ENCODE data around the gene STX10.

Gene STX10

DNA sequence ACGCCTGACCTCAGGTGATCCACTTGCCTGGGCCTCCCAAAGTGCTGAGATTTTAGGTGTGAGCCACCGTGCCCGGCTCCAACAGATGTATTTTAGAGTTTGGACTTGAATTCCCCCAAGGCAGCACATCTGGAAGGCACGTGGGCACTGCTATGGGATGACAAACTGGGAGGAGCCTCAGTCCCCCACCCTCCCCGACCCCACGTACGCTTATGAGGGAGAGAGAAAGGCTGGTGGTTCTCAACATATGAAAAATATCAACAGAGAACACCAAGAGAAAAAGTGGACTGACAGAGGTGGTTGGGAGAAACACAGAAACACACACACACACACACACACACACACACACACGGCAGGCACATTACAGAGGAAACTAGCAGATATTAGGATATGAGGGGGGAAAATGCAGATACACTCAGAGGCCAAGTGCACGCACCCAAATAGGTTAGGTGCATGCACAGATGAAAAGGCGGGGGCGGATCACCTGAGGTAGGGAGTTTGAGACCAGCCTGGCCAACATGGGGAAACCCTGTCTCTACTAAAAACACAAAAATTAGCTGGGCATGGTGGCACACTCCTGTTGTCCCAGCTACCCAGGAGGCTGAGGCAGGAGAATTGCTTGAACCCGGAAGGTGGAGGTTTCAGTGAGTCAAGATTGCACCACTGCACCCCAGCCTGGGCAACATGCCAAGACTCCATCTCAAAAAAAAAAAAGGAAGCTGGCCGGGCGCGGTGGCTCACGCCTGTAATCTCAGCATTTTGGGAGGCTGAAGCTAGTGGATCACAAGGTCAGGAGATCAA is 3.2 kb downstream of the STX10 start:
- TF ChIP-seq, protein P1, sequence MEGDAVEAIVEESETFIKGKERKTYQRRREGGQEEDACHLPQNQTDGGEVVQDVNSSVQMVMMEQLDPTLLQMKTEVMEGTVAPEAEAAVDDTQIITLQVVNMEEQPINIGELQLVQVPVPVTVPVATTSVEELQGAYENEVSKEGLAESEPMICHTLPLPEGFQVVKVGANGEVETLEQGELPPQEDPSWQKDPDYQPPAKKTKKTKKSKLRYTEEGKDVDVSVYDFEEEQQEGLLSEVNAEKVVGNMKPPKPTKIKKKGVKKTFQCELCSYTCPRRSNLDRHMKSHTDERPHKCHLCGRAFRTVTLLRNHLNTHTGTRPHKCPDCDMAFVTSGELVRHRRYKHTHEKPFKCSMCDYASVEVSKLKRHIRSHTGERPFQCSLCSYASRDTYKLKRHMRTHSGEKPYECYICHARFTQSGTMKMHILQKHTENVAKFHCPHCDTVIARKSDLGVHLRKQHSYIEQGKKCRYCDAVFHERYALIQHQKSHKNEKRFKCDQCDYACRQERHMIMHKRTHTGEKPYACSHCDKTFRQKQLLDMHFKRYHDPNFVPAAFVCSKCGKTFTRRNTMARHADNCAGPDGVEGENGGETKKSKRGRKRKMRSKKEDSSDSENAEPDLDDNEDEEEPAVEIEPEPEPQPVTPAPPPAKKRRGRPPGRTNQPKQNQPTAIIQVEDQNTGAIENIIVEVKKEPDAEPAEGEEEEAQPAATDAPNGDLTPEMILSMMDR (IDR thresholded peaks at IDR 0.05; ENCODE audit: low read depth, low read length, missing control alignments): no peak
- H3K27me3 ChIP-seq (replicated peaks): no peaks in the 10 kb centered on the region
- no peak overlapping the region for H3K4me3 ChIP-seq (ENCODE audit: low read depth, low read length)
- H3K36me3 ChIP-seq (replicated peaks): peaks cover 15% of the 10 kb centered on the region
- no peak overlapping the region for H3K27ac ChIP-seq
- DNase-seq: no peak
- in situ Hi-C loops (cut with HindIII; ENCODE audit: low pct_ligation_motif_present, low sequenced_read_pairs): no loop called here

DNA sequence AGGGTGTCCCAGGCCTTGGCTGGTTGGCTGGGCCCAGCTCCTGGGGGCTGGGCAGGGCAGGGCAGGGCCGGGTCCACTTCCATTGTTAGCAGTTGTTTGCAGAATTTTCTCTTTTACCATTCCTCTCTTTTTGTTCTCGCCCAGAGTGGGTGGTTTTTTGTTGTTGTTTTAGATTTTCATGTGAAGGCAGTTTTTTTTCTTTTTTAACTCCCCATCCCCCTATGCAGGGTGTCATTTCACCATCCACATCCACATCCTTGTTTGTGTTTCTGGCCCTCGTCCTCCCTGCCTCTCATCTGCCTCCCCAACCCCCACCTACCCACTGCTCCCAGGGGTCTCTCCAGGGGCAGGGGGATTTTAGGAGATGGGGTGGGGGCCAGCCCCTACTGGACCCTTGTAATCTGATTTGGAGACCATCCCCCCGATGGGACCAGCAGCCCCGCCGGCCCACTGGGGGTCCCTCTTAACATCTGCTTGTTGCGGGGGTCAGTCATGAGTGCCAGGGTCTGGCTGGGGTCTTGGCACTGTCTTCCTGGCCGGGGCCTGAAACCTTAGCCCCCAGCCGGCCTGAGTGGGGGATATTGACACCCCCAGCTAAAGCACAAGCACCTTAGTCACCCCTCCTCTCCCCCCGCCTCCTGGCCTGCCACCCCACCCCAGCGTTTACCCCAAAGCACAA is 10.4 kb downstream of the STX10 start:
- Histone ChIP-seq H3K27ac (no peak overlapping the region), H3K27me3 (replicated peaks) (no peaks in the 10 kb centered on the region), H3K36me3 (replicated peaks) (peaks cover 53% of the 10 kb centered on the region), H3K4me3 (ENCODE audit: low read depth, low read length) (no peak overlapping the region)
- in situ Hi-C loops (cut with HindIII; ENCODE audit: low pct_ligation_motif_present, low sequenced_read_pairs): no loop called here
- no peak for DNase-seq
- TF ChIP-seq, protein P1 (IDR thresholded peaks at IDR 0.05; ENCODE audit: low read depth, low read length, missing control alignments): no peak

DNA sequence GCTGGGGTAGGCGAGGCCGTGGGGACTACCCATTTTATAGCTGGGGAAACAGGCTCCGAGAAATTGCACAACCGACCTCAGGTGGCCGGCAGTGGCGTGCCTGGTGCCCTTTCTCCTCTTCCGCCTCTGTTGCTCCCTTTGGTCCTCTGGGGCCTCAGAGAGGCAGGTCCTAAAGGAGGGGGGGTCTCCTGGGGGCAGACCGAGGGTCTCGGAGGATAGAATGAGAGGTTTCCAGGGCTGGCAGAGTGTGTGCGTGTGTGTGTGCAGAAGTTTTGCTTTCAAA is 11.3 kb downstream of the STX10 start:
- no peak for DNase-seq
- TF ChIP-seq, protein P1 (IDR thresholded peaks at IDR 0.05; ENCODE audit: low read depth, low read length, missing control alignments): no peak
- H3K27me3 ChIP-seq (replicated peaks): no peaks in the 10 kb centered on the region
- H3K4me3 ChIP-seq (ENCODE audit: low read depth, low read length): no peak overlapping the region
- no peak overlapping the region for H3K27ac ChIP-seq
- in situ Hi-C loops (cut with HindIII; ENCODE audit: low pct_ligation_motif_present, low sequenced_read_pairs): no loop called here
- H3K36me3 ChIP-seq (replicated peaks): peaks cover 47% of the 10 kb centered on the region

DNA sequence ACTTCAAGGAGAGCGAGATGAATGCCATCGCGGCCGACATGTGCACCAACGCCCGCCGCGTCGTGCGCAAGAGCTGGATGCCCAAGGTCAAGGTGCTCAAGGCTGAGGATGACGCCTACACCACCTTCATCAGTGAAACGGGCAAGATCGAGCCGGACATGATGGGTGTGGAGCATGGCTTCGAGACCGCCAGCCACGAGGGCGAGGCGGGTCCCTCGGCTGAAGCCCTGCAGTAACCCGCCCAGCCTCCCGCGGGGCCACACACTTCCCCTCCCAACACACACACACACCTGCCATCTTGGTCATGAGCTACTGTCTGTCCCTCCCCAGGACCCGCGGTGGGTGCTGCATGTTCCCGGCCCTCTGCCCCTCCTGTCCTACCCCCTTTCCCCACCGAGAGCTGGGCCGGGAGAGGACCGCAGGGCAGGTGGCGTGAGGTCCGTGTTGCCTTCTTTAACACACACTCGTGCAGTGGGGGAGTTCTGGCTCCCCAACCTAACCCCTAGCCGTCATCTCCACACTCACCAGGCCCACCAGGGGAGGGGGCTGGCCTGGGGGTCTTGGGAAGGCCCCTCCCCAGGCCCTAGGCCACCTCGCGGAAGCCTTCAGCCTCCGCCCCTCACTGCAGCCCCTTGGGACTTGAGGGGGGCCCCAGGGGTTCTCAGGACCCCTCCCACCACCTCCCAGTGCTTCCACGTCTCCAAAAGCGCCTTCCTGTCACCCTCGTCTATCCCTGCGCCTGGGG is 11.8 kb downstream of the STX10 start:
- Histone ChIP-seq H3K27ac (no peak overlapping the region), H3K27me3 (replicated peaks) (no peaks in the 10 kb centered on the region), H3K36me3 (replicated peaks) (peaks cover 48% of the 10 kb centered on the region), H3K4me3 (ENCODE audit: low read depth, low read length) (no peak overlapping the region)
- DNase-seq: no peak
- TF ChIP-seq, protein P1 (IDR thresholded peaks at IDR 0.05; ENCODE audit: low read depth, low read length, missing control alignments): no peak
- in situ Hi-C loops (cut with HindIII; ENCODE audit: low pct_ligation_motif_present, low sequenced_read_pairs): no loop called here

DNA sequence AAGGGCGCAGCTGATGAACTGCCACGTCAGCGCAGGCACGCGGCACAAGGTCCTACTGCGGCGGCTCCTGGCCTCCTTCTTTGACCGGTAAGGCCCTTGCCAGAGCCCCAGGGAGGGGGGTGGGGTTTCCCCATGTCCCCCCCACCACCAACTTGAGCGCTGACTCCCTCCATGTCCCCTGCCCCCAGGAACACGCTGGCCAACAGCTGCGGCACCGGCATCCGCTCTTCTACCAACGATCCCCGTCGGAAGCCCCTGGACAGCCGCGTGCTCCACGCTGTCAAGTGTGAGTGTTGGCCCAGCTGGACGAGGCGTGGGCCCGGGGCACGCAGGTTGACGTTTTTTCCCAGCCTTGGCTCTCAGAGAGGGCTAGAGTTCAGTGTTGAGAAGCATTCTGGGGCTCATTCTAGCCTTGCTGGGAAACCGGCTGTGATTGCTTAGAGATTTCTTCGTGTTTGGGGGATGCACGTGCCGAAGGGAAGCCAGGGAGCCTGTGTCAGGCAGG is 12.8 kb downstream of the STX10 start:
- Histone ChIP-seq H3K27me3 (replicated peaks) (no peaks in the 10 kb centered on the region), H3K4me3 (ENCODE audit: low read depth, low read length) (no peak overlapping the region), H3K36me3 (replicated peaks) (peaks cover 50% of the 10 kb centered on the region), H3K27ac (no peak overlapping the region)
- in situ Hi-C loops (cut with HindIII; ENCODE audit: low pct_ligation_motif_present, low sequenced_read_pairs): no loop called here
- DNase-seq: no peak
- TF ChIP-seq, protein P1 (IDR thresholded peaks at IDR 0.05; ENCODE audit: low read depth, low read length, missing control alignments): no peak
